Measurements from ENCODE around the gene SLC27A6. TPM values are rescaled to one million over a fixed set of nuclear protein-coding genes. Genes with fewer than 3 reads are reported as not detected.

SLC27A6 gene
- total RNA-seq, 1 donor from 2014 or later = 0.15 TPM

- no peaks in the 10 kb centered on the region for H3K4me1 ChIP-seq
- no peak for ATAC-seq
- peaks cover 11% of the 10 kb centered on the region for H3K9me3 ChIP-seq
- no peaks in the 10 kb centered on the region for H3K27me3 ChIP-seq (ENCODE audit: low read depth)
- no peaks in the 10 kb centered on the region for H3K36me3 ChIP-seq
- no peak overlapping the region for H3K27ac ChIP-seq
- no peak overlapping the region for H3K4me3 ChIP-seq
- TF ChIP-seq CTCF (IDR thresholded peaks at IDR 0.05) = no peak
- intact Hi-C loops (cut with DNase I) = no loop called here
- DNase-seq = no peak
These were observed 83.2 kb downstream of the SLC27A6 start for GRCh38 chr5:129048509-129048908.

GRCh38 chr5:129049126-129049799 is 84.0 kb downstream of the SLC27A6 start:
- intact Hi-C loops (cut with DNase I) = no loop called here
- H3K36me3 ChIP-seq = no peaks in the 10 kb centered on the region
- TF ChIP-seq CTCF (IDR thresholded peaks at IDR 0.05) = no peak
- no peaks in the 10 kb centered on the region for H3K27me3 ChIP-seq (ENCODE audit: low read depth)
- no peak for DNase-seq
- no peak for ATAC-seq
- H3K27ac ChIP-seq = no peak overlapping the region
- no peaks in the 10 kb centered on the region for H3K4me1 ChIP-seq
- peaks cover 4% of the 10 kb centered on the region for H3K9me3 ChIP-seq
- no peak overlapping the region for H3K4me3 ChIP-seq

GRCh38 chr5:129051283-129051682 is 86.0 kb downstream of the SLC27A6 start:
- no peak for TF ChIP-seq CTCF (IDR thresholded peaks at IDR 0.05)
- H3K9me3 ChIP-seq = no peaks in the 10 kb centered on the region
- no peaks in the 10 kb centered on the region for H3K4me1 ChIP-seq
- H3K27me3 ChIP-seq (ENCODE audit: low read depth) = no peaks in the 10 kb centered on the region
- DNase-seq = no peak
- H3K27ac ChIP-seq = no peak overlapping the region
- H3K4me3 ChIP-seq = no peak overlapping the region
- H3K36me3 ChIP-seq = no peaks in the 10 kb centered on the region
- intact Hi-C loops (cut with DNase I) = no loop called here
- no peak for ATAC-seq

GRCh38 chr5:129053438-129053837 is 88.2 kb downstream of the SLC27A6 start:
- intact Hi-C loops (cut with DNase I) = no loop called here
- TF ChIP-seq CTCF (IDR thresholded peaks at IDR 0.05) = no peak
- Histone ChIP-seq H3K27me3 (ENCODE audit: low read depth) (no peaks in the 10 kb centered on the region), H3K4me3 (no peak overlapping the region), H3K9me3 (no peaks in the 10 kb centered on the region), H3K4me1 (no peaks in the 10 kb centered on the region), H3K36me3 (no peaks in the 10 kb centered on the region), H3K27ac (no peak overlapping the region)
- no peak for DNase-seq
- no peak for ATAC-seq

- ATAC-seq = no peak
- no peak for DNase-seq
- Histone ChIP-seq H3K27me3 (ENCODE audit: low read depth) (no peaks in the 10 kb centered on the region), H3K36me3 (no peaks in the 10 kb centered on the region), H3K9me3 (no peaks in the 10 kb centered on the region), H3K27ac (no peak overlapping the region), H3K4me3 (no peak overlapping the region), H3K4me1 (no peaks in the 10 kb centered on the region)
- intact Hi-C loops (cut with DNase I) = no loop called here
- TF ChIP-seq CTCF (IDR thresholded peaks at IDR 0.05) = no peak
These were observed 92.0 kb downstream of the SLC27A6 start for GRCh38 chr5:129057329-129057728.
